SH-SY5Y (cell line): ENCODE data around the gene CLCN7.

Experiments used
- GATA2 ChIP-seq: IDR thresholded peaks from 2 replicates; pipeline ENCODE4 v1.6.1; 2011; ENCODE audit warnings: mild to moderate bottlenecking, low read depth, low read length
- GATA3 ChIP-seq: IDR thresholded peaks from 2 replicates; pipeline ENCODE4 v1.6.1; 2011; ENCODE audit warnings: low read depth, mild to moderate bottlenecking, low read length, moderate library complexity

Gene CLCN7

GRCh38 chr16:1464894-1465566 is 9.8 kb downstream of the CLCN7 start:
- TF ChIP-seq GATA2: no peak
- no peak for TF ChIP-seq GATA3

- no peak for TF ChIP-seq GATA2
Measured at GRCh38 chr16:1464196-1464893, 10.5 kb downstream of the CLCN7 start.

GRCh38 chr16:1461146-1461545 is 13.7 kb downstream of the CLCN7 start:
- TF ChIP-seq GATA2 (no peak), GATA3 (no peak)

- no peak for TF ChIP-seq GATA3
- TF ChIP-seq GATA2: no peak
Measured at GRCh38 chr16:1460602-1461138, 14.2 kb downstream of the CLCN7 start.

- TF ChIP-seq GATA3: no peak
- no peak for TF ChIP-seq GATA2
Measured at GRCh38 chr16:1459967-1460366, 14.9 kb downstream of the CLCN7 start.

- TF ChIP-seq GATA3 (no peak), GATA2 (no peak)
Measured at GRCh38 chr16:1458977-1459341, 15.9 kb downstream of the CLCN7 start.

- TF ChIP-seq GATA2 (no peak), GATA3 (no peak)
Measured at GRCh38 chr16:1458336-1458976, 16.4 kb downstream of the CLCN7 start.

- no peak for TF ChIP-seq GATA2
Measured at GRCh38 chr16:1457489-1458245, 17.2 kb downstream of the CLCN7 start.

- TF ChIP-seq GATA2 (no peak), GATA3 (no peak)
Measured at GRCh38 chr16:1456951-1457350, 17.9 kb downstream of the CLCN7 start.

GRCh38 chr16:1455190-1456171 is 19.3 kb downstream of the CLCN7 start:
- TF ChIP-seq GATA3 (no peak), GATA2 (no peak)

- TF ChIP-seq GATA2 (no peak), GATA3 (no peak)
Measured at GRCh38 chr16:1454561-1454960, 20.3 kb downstream of the CLCN7 start.

- no peak for TF ChIP-seq GATA3
- TF ChIP-seq GATA2: no peak
Measured at GRCh38 chr16:1453316-1453715, 21.5 kb downstream of the CLCN7 start.

- no peak for TF ChIP-seq GATA2
- TF ChIP-seq GATA3: no peak
Measured at GRCh38 chr16:1452530-1452929, 22.3 kb downstream of the CLCN7 start.
